Measurements from ENCODE around the gene MEGF6.

Gene MEGF6

GRCh38 chr1:3594706-3595377 lies 16.5 kb downstream of the MEGF6 start:
- ChIA-PET CTCF (interaction anchor here (1.5 kb wide), 1 partner anchor 20 kb away, joined by 5 read pairs; no protein-coding TSS in a partner anchor), POLR2A (no interaction called here)
- no peak overlapping the region for H3K4me3 ChIP-seq (ENCODE audit: low read depth, low read length)
- DNase-seq (ENCODE audit: low read depth, low spot score), result no peak
- no peak for TF ChIP-seq CTCF (IDR thresholded peaks at IDR 0.05; ENCODE audit: insufficient read depth, low read length, missing control alignments)

GRCh38 chr1:3593745-3594144 lies 17.6 kb downstream of the MEGF6 start:
- H3K4me3 ChIP-seq (ENCODE audit: low read depth, low read length), result no peak overlapping the region
- no peak for DNase-seq (ENCODE audit: low read depth, low spot score)
- no peak for TF ChIP-seq CTCF (IDR thresholded peaks at IDR 0.05; ENCODE audit: insufficient read depth, low read length, missing control alignments)
- ChIA-PET CTCF (interaction anchor here (1.4 to 1.5 kb wide), 2 partner anchors 21 to 25 kb away, joined by 5 to 6 read pairs; no protein-coding TSS in a partner anchor), POLR2A (no interaction called here)

DNA sequence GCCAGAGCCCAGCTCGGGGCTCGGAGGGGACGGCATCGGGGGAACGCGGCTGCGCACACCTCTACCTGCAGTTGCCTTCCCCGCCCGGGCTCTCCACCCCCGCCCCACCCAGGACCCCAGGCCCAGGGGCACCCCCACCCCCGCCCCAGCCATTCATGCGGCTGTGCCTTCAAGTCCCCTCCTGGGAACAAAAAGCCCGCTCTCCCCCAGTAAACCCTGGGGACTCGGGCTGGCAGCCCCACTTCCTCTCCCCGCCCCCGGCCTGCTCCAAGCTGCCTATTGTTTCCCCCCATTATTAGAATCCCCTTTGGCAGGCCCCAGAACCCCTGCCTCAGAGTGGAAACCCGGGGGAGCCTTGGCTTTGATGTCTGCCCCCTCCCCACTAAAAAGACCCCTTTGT lies 18.0 kb downstream of the MEGF6 start:
- DNase-seq (ENCODE audit: low read depth, low spot score), result no peak
- no peak overlapping the region for H3K4me3 ChIP-seq (ENCODE audit: low read depth, low read length)
- ChIA-PET POLR2A (no interaction called here), CTCF (interaction anchor here (1.4 to 1.5 kb wide), 2 partner anchors 21 to 26 kb away, joined by 5 to 6 read pairs; no protein-coding TSS in a partner anchor)
- no peak for TF ChIP-seq CTCF (IDR thresholded peaks at IDR 0.05; ENCODE audit: insufficient read depth, low read length, missing control alignments)

DNA sequence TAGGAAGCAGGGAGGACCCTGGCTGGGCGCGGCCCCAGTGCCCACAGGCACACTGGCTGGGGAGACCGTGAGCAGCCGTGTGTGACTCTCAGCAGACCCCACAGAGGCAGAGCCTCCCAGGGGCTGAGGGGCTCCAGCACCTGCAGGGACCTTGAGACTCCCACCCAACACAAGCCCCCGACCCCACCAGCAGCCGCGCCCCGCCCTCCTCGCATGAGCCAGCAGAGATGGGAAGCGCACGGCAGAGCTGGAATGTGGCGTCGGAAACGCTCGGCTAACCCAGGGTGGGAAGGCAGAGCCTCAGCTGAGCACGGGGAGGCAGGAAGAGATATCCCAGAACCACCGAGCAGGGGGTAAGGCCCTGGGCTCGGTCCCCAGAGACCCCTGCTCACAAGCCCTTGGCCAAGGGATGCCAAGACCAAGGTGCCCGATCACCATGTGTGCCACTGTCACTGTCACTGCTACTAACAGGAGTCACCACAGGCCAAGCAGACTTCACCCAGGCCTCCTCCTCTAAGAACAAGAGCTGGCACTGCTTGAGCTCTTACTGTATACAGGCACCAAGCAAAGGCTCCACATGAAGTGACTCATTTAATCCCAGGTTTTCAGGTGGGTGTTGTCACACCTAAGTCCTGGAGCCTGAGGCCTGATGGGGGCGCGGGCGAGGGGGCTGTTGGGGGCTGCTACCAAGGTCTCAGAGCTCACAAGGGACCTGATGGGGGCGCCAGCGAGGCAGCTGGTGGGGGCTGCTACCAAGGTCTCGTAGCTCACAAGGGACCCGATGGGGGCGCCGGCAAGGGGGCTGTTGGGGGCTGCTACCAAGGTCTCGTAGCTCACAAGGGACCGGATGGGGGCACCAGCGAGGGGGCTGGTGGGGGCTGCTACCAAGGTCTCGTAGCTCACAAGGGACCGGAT lies 20.1 kb downstream of the MEGF6 start:
- DNase-seq (ENCODE audit: low read depth, low spot score), result no peak
- H3K4me3 ChIP-seq (ENCODE audit: low read depth, low read length), result no peak overlapping the region
- CTCF ChIA-PET, result interaction anchor here (0.7 to 1.9 kb wide), 5 partner anchors 23 to 100 kb away, joined by 3 to 5 read pairs (median 3); no protein-coding TSS in a partner anchor
- no peak for TF ChIP-seq CTCF (IDR thresholded peaks at IDR 0.05; ENCODE audit: insufficient read depth, low read length, missing control alignments)
- POLR2A ChIA-PET, result no interaction called here

DNA sequence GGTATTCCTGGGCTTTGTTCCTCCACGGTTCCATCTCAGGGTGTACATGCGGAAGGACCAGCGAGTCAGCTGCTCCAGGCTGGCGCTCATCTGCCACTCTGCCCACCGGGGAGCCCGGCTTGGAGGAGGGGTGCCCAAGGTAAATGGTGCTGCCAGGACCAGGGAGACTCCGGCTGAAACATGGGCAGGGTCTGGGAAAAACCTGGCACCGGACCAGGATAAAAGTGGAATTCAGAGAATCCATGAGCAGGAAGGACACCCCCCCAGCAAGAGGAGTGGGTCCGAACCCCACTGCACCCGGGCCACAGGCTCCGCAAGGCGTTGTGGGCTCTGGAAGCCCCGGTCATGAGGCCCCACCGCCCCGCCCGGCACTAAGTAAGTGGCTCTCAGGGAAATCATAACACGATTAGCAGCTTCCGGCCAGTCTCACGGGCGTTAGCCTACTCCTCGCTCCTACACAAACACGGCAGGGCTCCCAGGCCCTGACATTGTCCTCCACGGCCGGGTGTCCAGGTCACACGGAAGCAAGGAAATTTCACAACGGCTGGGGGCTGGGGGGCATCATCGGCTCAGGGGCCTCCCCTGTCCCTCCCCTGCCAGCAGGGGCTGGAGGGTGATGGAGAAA lies 21.1 kb downstream of the MEGF6 start:
- TF ChIP-seq CTCF (IDR thresholded peaks at IDR 0.05; ENCODE audit: insufficient read depth, low read length, missing control alignments), result no peak
- POLR2A ChIA-PET, result no interaction called here
- no peak overlapping the region for H3K4me3 ChIP-seq (ENCODE audit: low read depth, low read length)
- DNase-seq (ENCODE audit: low read depth, low spot score), result no peak
- CTCF ChIA-PET, result interaction anchor here (1.9 kb wide), 1 partner anchor 31 kb away, joined by 5 read pairs; no protein-coding TSS in a partner anchor

All from AG04449 (cell line).